Measurements from ENCODE around the gene CHTF8.

CHTF8 gene

DNA sequence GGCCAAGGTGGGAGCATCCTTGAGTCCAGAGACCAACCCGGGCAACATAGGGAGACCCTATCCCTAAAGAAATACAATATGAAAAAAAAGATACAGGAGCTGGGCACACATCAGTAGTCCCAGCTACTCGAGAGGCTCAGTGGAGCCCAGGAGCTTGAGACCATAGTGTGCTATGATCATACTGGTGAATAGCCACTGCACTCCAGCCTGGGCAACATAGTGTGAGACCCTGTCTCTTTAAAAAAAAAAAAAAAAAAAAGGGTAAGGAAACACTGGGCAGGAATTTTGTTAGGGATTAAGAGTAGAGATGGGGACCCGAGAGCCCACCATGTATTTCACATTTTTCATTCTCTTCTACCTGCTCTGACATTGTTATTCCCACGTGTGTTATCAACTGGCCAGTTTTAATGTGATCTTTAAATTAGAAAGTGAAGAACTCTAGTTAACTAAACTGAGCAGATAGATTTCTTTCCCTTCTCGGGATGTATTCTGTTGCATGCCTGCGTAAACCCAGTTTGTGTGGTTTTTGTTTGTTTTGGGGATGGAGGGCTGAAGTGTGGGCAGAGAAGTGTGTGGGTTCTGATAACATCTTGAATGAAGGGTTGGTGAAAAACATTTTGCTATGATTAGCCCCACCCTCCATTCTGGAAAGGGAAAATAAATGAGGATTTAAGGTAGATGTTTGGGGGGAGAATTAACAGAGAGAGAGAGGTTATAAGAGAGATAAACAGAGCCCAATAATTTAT lies 37.4 kb upstream of the CHTF8 start:
- in situ Hi-C loops (cut with HindIII; ENCODE audit: low sequenced_read_pairs) = no loop called here
- no peak overlapping the region for H3K4me3 ChIP-seq (ENCODE audit: low read depth, low read length)
- no peak for DNase-seq (ENCODE audit: low read depth)
- TF ChIP-seq, protein P1, sequence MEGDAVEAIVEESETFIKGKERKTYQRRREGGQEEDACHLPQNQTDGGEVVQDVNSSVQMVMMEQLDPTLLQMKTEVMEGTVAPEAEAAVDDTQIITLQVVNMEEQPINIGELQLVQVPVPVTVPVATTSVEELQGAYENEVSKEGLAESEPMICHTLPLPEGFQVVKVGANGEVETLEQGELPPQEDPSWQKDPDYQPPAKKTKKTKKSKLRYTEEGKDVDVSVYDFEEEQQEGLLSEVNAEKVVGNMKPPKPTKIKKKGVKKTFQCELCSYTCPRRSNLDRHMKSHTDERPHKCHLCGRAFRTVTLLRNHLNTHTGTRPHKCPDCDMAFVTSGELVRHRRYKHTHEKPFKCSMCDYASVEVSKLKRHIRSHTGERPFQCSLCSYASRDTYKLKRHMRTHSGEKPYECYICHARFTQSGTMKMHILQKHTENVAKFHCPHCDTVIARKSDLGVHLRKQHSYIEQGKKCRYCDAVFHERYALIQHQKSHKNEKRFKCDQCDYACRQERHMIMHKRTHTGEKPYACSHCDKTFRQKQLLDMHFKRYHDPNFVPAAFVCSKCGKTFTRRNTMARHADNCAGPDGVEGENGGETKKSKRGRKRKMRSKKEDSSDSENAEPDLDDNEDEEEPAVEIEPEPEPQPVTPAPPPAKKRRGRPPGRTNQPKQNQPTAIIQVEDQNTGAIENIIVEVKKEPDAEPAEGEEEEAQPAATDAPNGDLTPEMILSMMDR (IDR thresholded peaks at IDR 0.05; ENCODE audit: low read depth, low read length, missing control alignments) = no peak

DNA sequence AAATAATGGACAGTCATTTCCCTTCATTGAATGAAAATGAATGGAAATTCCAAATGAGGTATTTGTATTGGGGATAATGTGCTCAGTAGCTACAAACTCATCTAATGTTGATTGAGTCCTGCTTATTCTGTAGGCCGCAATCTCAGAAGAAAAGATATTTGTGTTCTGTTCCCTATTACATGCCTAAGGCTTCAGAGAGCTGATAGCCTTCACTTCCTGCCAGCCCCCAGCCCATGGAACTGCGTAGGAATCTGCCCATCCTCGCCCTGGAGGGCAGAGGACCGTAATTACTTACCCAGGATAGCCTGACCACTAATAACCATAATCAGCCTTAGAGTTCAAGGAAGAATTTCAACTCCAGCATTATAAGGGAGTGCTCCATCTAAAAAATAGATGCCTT lies 36.7 kb upstream of the CHTF8 start:
- no peak for DNase-seq (ENCODE audit: low read depth)

DNA sequence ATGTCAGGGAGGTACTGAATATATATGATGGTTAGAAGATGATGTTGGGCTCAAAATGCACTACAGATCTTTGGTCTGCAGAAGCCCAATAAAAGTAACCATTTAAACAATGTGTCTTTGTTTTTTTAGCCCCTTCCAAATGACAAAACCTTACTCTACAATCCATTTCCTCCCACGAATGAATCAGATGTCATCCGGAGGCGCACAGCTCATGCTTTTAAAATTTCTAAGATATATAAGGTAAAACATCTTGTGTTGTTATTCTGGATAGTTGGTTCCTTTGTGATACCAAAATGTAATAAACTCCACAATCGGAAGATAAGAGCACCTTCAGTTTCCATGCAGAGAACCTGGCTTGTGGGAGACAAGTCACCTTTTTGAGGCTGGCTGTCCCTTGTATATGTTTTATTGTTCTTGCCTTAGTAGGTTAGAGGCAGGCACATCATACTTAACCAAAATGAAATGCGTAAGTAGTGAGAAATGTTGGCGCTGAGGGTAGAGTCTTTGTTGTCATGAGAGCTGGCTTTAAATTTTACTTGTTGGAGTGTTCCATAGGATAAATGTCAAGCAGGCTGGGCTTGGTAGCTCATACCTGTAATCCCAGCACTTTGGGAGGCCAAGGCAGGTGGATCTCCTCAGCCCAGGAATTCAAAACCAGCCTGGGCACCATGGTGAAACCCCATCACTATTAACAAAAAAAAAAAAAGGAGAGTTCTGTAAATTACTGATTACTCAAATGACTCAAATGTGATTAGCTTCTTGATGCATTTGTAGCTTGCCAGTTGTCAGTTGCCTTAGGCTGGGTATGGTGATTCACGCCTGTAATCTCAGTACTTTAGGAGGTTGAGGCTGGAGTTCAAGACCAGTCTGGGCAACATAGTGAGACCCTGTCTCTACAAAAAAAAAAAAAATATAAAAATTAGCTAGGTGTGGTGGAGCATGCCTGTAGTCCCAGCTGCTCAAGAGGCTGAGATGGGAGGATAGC lies 34.9 kb upstream of the CHTF8 start:
- TF ChIP-seq, protein P1 (IDR thresholded peaks at IDR 0.05; ENCODE audit: low read depth, low read length, missing control alignments) = no peak
- no peak overlapping the region for H3K4me3 ChIP-seq (ENCODE audit: low read depth, low read length)
- no peak for DNase-seq (ENCODE audit: low read depth)
- in situ Hi-C loops (cut with HindIII; ENCODE audit: low sequenced_read_pairs) = no loop called here

More for the DNA sequence above, 36.7 kb upstream of the CHTF8 start:
- TF ChIP-seq, protein P1 (IDR thresholded peaks at IDR 0.05; ENCODE audit: low read depth, low read length, missing control alignments) = no peak
- H3K4me3 ChIP-seq (ENCODE audit: low read depth, low read length) = no peak overlapping the region
- in situ Hi-C loops (cut with HindIII; ENCODE audit: low sequenced_read_pairs) = no loop called here

DNA sequence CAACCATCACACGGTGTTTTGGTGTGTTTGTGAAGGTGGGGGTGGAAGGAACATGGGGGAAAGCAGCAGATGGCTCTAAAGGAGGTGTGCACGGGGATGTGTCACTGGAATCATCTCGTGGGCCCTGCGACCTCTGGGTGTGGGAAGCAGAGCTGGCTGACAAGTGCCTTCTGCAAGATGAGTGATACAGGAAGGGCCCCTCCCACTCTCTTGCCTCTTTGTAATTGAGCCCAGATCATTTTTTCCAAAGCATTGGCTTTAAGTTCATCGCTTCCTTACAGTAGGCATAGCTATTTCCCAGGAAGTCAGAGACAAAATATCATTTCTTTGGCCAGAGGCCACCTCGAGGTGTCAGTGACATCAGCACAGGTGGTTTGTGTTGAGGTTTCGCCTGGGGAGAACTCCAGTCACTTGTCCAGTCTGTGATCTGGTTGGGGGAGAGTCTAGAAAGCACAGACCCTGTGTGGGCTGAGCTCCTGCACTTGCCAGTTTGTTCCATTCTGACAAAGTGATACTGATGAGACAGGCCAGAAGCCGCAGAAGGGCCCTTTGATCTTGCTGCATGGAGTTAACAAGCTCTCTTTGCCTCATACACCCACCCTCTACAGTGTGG lies 33.9 kb upstream of the CHTF8 start:
- H3K4me3 ChIP-seq (ENCODE audit: low read depth, low read length) = no peak overlapping the region

DNA sequence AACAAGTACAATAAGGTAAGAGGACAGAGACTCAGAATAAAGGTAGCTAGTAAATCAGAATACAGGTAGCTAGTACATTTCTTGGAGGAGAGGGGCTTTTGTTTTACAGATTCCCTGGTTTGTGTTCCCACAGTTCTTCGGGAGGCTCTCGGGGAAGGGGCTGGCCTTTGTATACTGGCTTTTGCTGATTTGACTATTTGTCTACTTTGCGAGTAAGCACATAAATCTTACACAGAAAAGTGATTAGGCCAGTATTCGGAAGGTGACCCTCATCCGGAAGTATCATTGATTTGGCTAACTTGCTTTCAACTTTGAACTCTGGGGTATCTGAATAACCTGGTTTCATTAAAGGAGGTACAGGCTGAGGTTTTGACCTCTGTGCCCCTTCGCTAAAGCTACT lies 33.2 kb upstream of the CHTF8 start:
- in situ Hi-C loops (cut with HindIII; ENCODE audit: low sequenced_read_pairs) = no loop called here
- no peak overlapping the region for H3K4me3 ChIP-seq (ENCODE audit: low read depth, low read length)
- no peak for DNase-seq (ENCODE audit: low read depth)
- TF ChIP-seq, protein P1 (IDR thresholded peaks at IDR 0.05; ENCODE audit: low read depth, low read length, missing control alignments) = no peak

More for the DNA sequence above, 33.9 kb upstream of the CHTF8 start:
- no peak for DNase-seq (ENCODE audit: low read depth)
- TF ChIP-seq, protein P1 (IDR thresholded peaks at IDR 0.05; ENCODE audit: low read depth, low read length, missing control alignments) = no peak
- in situ Hi-C loops (cut with HindIII; ENCODE audit: low sequenced_read_pairs) = no loop called here

DNA sequence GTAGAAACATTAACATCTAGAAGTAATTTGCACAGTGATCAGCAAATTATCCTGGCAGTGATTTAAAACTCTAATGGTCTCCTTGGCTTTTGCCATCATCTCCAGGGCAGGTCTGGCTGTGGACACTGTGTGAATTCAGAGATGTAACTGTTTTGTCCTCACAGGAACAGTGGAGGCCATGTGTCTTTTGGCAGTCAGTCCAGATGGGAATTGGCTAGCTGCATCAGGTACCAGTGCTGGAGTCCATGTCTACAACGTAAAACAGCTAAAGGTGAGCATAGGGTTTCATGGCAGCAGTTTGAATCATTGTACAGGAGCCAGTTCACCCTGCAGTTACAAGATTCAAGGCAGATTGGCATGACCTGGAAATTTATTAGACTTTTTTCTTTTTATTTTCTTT lies 27.8 kb upstream of the CHTF8 start:
- in situ Hi-C loops (cut with HindIII; ENCODE audit: low sequenced_read_pairs) = no loop called here
- DNase-seq (ENCODE audit: low read depth) = no peak
- no peak overlapping the region for H3K4me3 ChIP-seq (ENCODE audit: low read depth, low read length)
- TF ChIP-seq, protein P1 (IDR thresholded peaks at IDR 0.05; ENCODE audit: low read depth, low read length, missing control alignments) = no peak
